HepG2 (cell line): ENCODE results near the gene MOB4. TPM values are rescaled to one million over a fixed set of nuclear protein-coding genes. Genes with fewer than 3 reads are reported as not detected.

Experiments
- MLXIP ChIP-seq: sonication (generic); formaldehyde crosslinking; IDR thresholded peaks from 2 replicates; pipeline ENCODE4 v1.9.0; 2021; ENCODE audit warnings: missing genetic modification reagents, borderline replicate concordance
- PATZ1 ChIP-seq: sonication (generic); formaldehyde crosslinking; IDR thresholded peaks from 2 replicates; pipeline ENCODE4 v1.4.0; 2020; ENCODE audit warnings: missing genetic modification reagents
- SRSF9 ChIP-seq: fragments of 200-400 bp; formaldehyde crosslinking; IDR thresholded peaks from 2 replicates; pipeline ENCODE4 v1.6.1; 2018; ENCODE audit warnings: borderline replicate concordance, mild to moderate bottlenecking, low read depth, low read length; ENCODE audit not compliant: insufficient read depth, poor library complexity, severe bottlenecking
- TERF1 ChIP-seq: sonication (generic); formaldehyde crosslinking; IDR thresholded peaks from 2 replicates; pipeline ENCODE4 v1.8.0; 2022; ENCODE audit warnings: mild to moderate bottlenecking, missing genetic modification reagents, moderate library complexity
- ZBTB46 ChIP-seq: sonication (generic); formaldehyde crosslinking; IDR thresholded peaks from 2 replicates; pipeline ENCODE4 v1.4.0; 2020; ENCODE audit warnings: mild to moderate bottlenecking, missing genetic modification reagents, borderline replicate concordance
- ZNF207 ChIP-seq: fragments of 450-650 bp; IDR thresholded peaks from 2 replicates; pipeline ENCODE4 v1.6.1; 2016; ENCODE audit warnings: antibody characterized with exemption, borderline replicate concordance
- ZNF232 ChIP-seq: sonication (generic); formaldehyde crosslinking; IDR thresholded peaks from 2 replicates; pipeline ENCODE4 v1.4.0; 2020; ENCODE audit warnings: missing genetic modification reagents, borderline replicate concordance
- ZNF274 ChIP-seq: sonication (generic); formaldehyde crosslinking; IDR thresholded peaks from 2 replicates; pipeline ENCODE4 v1.5.1; 2020; ENCODE audit warnings: mild to moderate bottlenecking, missing genetic modification reagents
- ZNF451 ChIP-seq: sonication (generic); formaldehyde crosslinking; IDR thresholded peaks from 2 replicates; pipeline ENCODE4 v1.5.0; 2020; ENCODE audit warnings: mild to moderate bottlenecking, missing genetic modification reagents
- ZNF513 ChIP-seq: sonication (generic); formaldehyde crosslinking; conservative IDR thresholded peaks from 2 replicates; pipeline ENCODE4 v1.5.0; 2020; ENCODE audit warnings: missing genetic modification reagents
- ZNF7 ChIP-seq: IDR thresholded peaks from 2 replicates; pipeline ENCODE4 v1.6.1; 2016; ENCODE audit warnings: missing biosample characterization, missing genetic modification reagents
- ZNF747 ChIP-seq: sonication (generic); formaldehyde crosslinking; IDR thresholded peaks from 2 replicates; pipeline ENCODE4 v1.8.1; 2023; ENCODE audit warnings: missing genetic modification reagents, mild to moderate bottlenecking, borderline replicate concordance
- ZNF788 ChIP-seq: sonication (generic); formaldehyde crosslinking; IDR thresholded peaks from 2 replicates; pipeline ENCODE4 v1.5.0; 2020; ENCODE audit warnings: mild to moderate bottlenecking, missing genetic modification reagents, borderline replicate concordance
- polyA plus RNA-seq, 8 experiments: library from polyadenylated mRNA; depleted of rRNA in 3 of 8; stranded (reverse) in 7 of 8; unstranded in 1 of 8; fragments of >200 nt; fragmentation: Illumina TruSeq in 4 of 8; extraction: Trizol in 4 of 8; gene quantifications; 2 replicates each; pipeline versions ENCODE4 v1.2.1 to v1.2.3, GENCODE V29; 2011 to 2016; ENCODE audit warnings: low read depth in 4 of 8, missing spikeins in 1 of 8, mixed read lengths in 1 of 8; ENCODE audit not compliant: insufficient read depth in 1 of 8
- total RNA-seq, 5 experiments: library from RNA; depleted of rRNA; stranded (reverse); fragments of >200 nt; fragmentation: Illumina TruSeq; extraction: Trizol; gene quantifications; 2 replicates each; pipeline ENCODE4 v1.2.3, GENCODE V29; 2016; ENCODE audit warnings: low read depth in 1 of 5

The MOB4 gene
- total and polyA plus RNA-seq, 2 of the 13 experiments (the other 11 are each of a cell fraction or from before 2014, with no cell fraction given), result 35.7 to 38.6 TPM

- no peak for TF ChIP-seq SRSF9
- TF ChIP-seq MLXIP (CRISPR knock-in tag), result peak; percentile 7; the same call in 1 of the 2 replicates
- peak; percentile 84 for TF ChIP-seq PATZ1 (CRISPR knock-in tag)
- TF ChIP-seq ZNF274, result peak; percentile 93
- TF ChIP-seq ZBTB46 (CRISPR knock-in tag), result peak; percentile 62; the same call in 1 of the 2 replicates
- TF ChIP-seq ZNF747, result peak; percentile 99
- peak; percentile 47; the same call in 1 of the 2 replicates for TF ChIP-seq ZNF232 (CRISPR knock-in tag)
- TF ChIP-seq ZNF7 (CRISPR knock-in tag), result peak; percentile 60; the same call in 1 of the 2 replicates
- TF ChIP-seq ZNF207, result no peak
- TF ChIP-seq TERF1 (CRISPR knock-in tag), result peak; percentile 85; the same call in 1 of the 2 replicates
- peak; percentile 26; the same call in 1 of the 2 replicates for TF ChIP-seq ZNF513
- TF ChIP-seq ZNF788 (CRISPR knock-in tag), result peak; percentile 100
- peak; percentile 94 for TF ChIP-seq ZNF451 (CRISPR knock-in tag)
Measured at GRCh38 chr2:197515739-197516392, at the start of gene MOB4 (continued).
